PC-3 (cell line): Measurements from ENCODE around the gene B4GALNT3. TPM values are rescaled to one million over a fixed set of nuclear protein-coding genes. Genes with fewer than 3 reads are reported as not detected.

Experiments used
- ATAC-seq: fragments of 200-7000 bp; cut with Tn5 transposase; 2 replicates; pipeline ENCODE4 v1.9.1; 2020; ENCODE audit warnings: mild to moderate bottlenecking, moderate library complexity
- BruUV-seq: library from RNA; stranded (reverse); fragments of 400-500 nt; replicated peaks from 2 replicates; lab custom pipeline; 2021; lab: Mats Ljungman, UMichigan
- CTCF ChIA-PET: fragments of 300-600 bp; sonication (Branson Sonifier 250); formaldehyde crosslinking; loops from one replicate; lab custom pipeline; 2022; ENCODE audit warnings: antibody characterized with exemption; lab: Charles Lee
- POLR2A ChIA-PET: fragments of 300-600 bp; sonication (Branson Sonifier 250); formaldehyde crosslinking; loops from one replicate; lab custom pipeline; 2022; ENCODE audit warnings: antibody characterized with exemption; ENCODE audit not compliant: unreplicated experiment; lab: Charles Lee
- DNase-seq: peaks from one replicate; pipeline ENCODE4 v3.0.0-alpha.2; 2015
- H2AFZ ChIP-seq: fragments of 300-600 bp; sonication (generic); 2 replicates; pipeline ENCODE4 v1.6.0; 2016; ENCODE audit warnings: antibody characterized with exemption, low read length
- H3F3A ChIP-seq: fragments of 300-600 bp; sonication (generic); one replicate; pipeline ENCODE4 v1.6.0; 2017; ENCODE audit warnings: antibody characterized with exemption, low read length, control low read depth, mild to moderate bottlenecking; ENCODE audit not compliant: unreplicated experiment
- H3K27ac ChIP-seq: fragments of 300-600 bp; sonication (generic); 2 replicates; pipeline ENCODE4 v1.5.1; 2016; ENCODE audit warnings: mild to moderate bottlenecking, low read length
- H3K27me3 ChIP-seq: fragments of 300-600 bp; sonication (generic); 2 replicates; pipeline ENCODE4 v1.6.1; 2016; ENCODE audit warnings: low read length, mixed read lengths
- H3K36me3 ChIP-seq: fragments of 300-600 bp; sonication (generic); 2 replicates; pipeline ENCODE4 v1.6.1; 2016; ENCODE audit warnings: low read depth, mixed run types, low read length, mixed read lengths
- H3K4me1 ChIP-seq: fragments of 300-600 bp; sonication (generic); 2 replicates; pipeline ENCODE4 v1.5.1; 2016; ENCODE audit warnings: low read length; ENCODE audit not compliant: insufficient read depth
- H3K4me2 ChIP-seq: fragments of 300-600 bp; sonication (generic); 2 replicates; pipeline ENCODE4 v1.6.0; 2016; ENCODE audit warnings: low read length
- H3K4me3 ChIP-seq: fragments of 300-600 bp; sonication (generic); 2 replicates; pipeline ENCODE4 v1.5.1; 2016; ENCODE audit warnings: mild to moderate bottlenecking, low read length, mixed read lengths
- H3K79me2 ChIP-seq: fragments of 300-600 bp; sonication (generic); 2 replicates; pipeline ENCODE4 v1.6.1; 2017; ENCODE audit warnings: low read length, mixed read lengths
- H3K9ac ChIP-seq: fragments of 300-600 bp; sonication (generic); 2 replicates; pipeline ENCODE4 v1.6.0; 2016; ENCODE audit warnings: mild to moderate bottlenecking, low read length
- H3K9me2 ChIP-seq: fragments of 300-600 bp; sonication (generic); replicated peaks from 2 replicates; pipeline ENCODE4 v1.6.1; 2016; ENCODE audit warnings: mixed run types, low read length, mixed read lengths
- H3K9me3 ChIP-seq: fragments of 300-600 bp; sonication (generic); 2 replicates; pipeline ENCODE4 v1.6.1; 2016; ENCODE audit warnings: low read length, mixed read lengths
- H4K20me1 ChIP-seq: fragments of 300-600 bp; sonication (generic); 2 replicates; pipeline ENCODE4 v1.6.1; 2016; ENCODE audit warnings: low read length, mixed read lengths
- EZH2 ChIP-seq: fragments of 300-600 bp; sonication (generic); IDR thresholded peaks from one replicate; pipeline ENCODE4 v1.6.1; 2017; ENCODE audit warnings: antibody characterized with exemption, mild to moderate bottlenecking, low read length; ENCODE audit not compliant: unreplicated experiment
- EZH2phosphoT487 ChIP-seq: fragments of 300-600 bp; sonication (generic); IDR thresholded peaks from 2 replicates; pipeline ENCODE4 v1.6.1; 2018; ENCODE audit warnings: mild to moderate bottlenecking, antibody characterized with exemption, low read length, borderline replicate concordance
- intact Hi-C: fragments of 100-400 bp; cut with micrococcal nuclease; formaldehyde crosslinking; loops from 2 replicates; pipeline ENCODE4 v1.9.0; 2023
- total RNA-seq: library from RNA; depleted of rRNA; stranded (reverse); fragments of >200 nt; gene quantifications from 2 replicates; pipeline ENCODE4 v1.2.3, GENCODE V29; 2014
- TF ChIP-seq, protein P1 (sequence below): fragments of 300-600 bp; sonication (generic); conservative IDR thresholded peaks from 2 replicates; pipeline ENCODE4 v1.5.1; 2017; ENCODE audit warnings: antibody characterized with exemption, low read depth, mild to moderate bottlenecking, low read length

Gene B4GALNT3
- total RNA-seq, 1 experiment from 2014 or later: 3.7 TPM

DNA sequence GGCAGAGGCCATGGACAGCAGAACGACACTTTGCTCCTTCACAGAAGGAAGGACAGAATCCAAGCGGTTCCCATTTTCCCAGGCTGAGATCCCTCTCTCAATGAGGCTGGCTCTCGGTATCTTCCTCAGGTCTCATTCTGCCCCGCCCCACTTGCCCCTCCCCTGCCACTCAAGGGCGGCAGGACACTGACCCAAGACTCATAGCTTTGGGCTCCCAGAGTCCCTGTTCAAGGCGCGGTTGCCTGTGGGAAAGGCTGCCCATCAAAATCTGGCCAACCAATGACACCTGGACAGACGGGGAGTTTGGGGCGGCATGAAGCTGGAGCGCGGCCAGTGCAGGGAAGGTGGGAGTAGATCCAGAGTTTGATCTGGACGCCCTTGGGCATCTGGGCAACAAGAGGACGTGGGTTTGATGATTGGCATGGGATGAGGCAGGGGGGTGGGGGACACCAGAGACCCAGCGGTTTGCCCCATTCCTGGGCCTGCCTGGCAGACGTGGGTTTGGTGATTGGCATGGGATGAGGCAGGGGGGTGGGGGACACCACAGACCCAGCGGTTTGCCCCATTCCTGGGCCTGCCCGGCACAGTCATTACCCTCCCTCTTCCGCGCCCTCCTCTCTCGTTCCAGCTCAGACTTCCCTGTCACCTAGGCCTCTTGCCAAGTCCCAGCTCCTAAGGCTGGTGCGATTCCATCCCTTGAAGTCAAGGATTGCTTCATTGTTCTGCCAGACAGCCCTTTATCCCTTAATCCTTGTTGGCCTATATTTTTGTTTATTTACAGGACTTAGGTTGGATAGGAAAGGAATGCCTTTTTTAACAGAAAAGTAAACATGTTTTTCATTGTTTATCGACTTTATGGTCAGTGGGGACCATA lies 111.4 kb downstream of the B4GALNT3 start:
- H2AFZ ChIP-seq: peak overlapping the region; percentile 98
- peaks cover 24% of the 10 kb centered on the region for H3K4me1 ChIP-seq
- H3K27ac ChIP-seq: peak overlapping the region; percentile 90
- H3K36me3 ChIP-seq: no peaks in the 10 kb centered on the region
- DNase-seq (peak; percentile 85), ATAC-seq (peak; percentile 60)
- BruUV-seq: TSS peak; percentile 83
- CTCF ChIA-PET: interaction anchor here (2.3 kb wide), 1 partner anchor 180 kb away, joined by 22 read pairs; no protein-coding TSS in a partner anchor
- H3K9me3 ChIP-seq: no peaks in the 10 kb centered on the region
- H3K9me2 ChIP-seq: no peaks in the 10 kb centered on the region
- no peaks in the 10 kb centered on the region for H3K79me2 ChIP-seq
- peak overlapping the region; percentile 87 for H3K4me3 ChIP-seq
- no peaks in the 10 kb centered on the region for H3K27me3 ChIP-seq
- TF ChIP-seq EZH2phosphoT487: no peak
- no peak for TF ChIP-seq EZH2
- TF ChIP-seq, protein P1, sequence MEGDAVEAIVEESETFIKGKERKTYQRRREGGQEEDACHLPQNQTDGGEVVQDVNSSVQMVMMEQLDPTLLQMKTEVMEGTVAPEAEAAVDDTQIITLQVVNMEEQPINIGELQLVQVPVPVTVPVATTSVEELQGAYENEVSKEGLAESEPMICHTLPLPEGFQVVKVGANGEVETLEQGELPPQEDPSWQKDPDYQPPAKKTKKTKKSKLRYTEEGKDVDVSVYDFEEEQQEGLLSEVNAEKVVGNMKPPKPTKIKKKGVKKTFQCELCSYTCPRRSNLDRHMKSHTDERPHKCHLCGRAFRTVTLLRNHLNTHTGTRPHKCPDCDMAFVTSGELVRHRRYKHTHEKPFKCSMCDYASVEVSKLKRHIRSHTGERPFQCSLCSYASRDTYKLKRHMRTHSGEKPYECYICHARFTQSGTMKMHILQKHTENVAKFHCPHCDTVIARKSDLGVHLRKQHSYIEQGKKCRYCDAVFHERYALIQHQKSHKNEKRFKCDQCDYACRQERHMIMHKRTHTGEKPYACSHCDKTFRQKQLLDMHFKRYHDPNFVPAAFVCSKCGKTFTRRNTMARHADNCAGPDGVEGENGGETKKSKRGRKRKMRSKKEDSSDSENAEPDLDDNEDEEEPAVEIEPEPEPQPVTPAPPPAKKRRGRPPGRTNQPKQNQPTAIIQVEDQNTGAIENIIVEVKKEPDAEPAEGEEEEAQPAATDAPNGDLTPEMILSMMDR: no peak
- peak overlapping the region; percentile 95 for H3K4me2 ChIP-seq
- H3F3A ChIP-seq: peaks cover 4% of the 10 kb centered on the region
- peak overlapping the region; percentile 83 for H3K9ac ChIP-seq
- intact Hi-C loops: loop anchor here (1.0 to 10.0 kb wide), 3 partner anchors 180 to 1014 kb away; partner anchors contain the start of gene RAD52
- H4K20me1 ChIP-seq: no peaks in the 10 kb centered on the region
- POLR2A ChIA-PET: no interaction called here

DNA sequence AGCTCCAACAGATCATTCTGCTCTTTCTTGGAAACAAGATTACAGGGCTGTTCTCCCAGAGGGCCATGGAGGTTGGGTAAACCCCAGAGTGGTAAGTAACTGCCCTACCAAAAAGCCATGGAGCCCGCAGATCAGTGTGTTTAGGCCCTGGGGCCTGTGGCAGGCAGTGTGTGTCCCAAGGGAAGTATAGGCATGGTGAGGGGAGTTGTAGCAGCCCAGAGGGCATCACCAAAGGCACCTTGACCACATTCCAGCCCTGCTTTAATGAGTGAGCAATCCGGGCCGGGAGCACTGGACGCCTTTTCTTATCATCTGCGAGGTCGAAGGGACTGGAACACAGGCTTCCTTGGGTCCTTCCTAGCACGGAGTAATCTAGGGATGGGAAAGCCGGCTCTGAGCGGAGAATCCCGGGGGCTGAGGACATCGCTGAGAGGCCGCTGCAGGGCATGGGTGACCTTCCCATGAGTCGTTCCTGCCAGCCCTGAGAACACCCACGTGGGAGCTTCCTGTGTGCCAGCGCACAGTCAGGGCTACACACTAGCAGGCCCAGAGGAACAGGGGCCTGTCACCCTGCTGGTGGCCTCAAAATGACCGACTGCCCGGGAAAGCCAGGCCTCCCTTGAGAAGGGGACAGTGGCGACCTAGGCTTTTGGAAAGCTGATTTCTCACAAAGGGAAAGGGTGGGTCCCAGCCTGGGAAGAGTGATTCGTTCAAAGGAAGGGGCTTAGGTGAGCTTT lies 112.2 kb downstream of the B4GALNT3 start:
- BruUV-seq: no TSS peak
- no peak for ATAC-seq
- TF ChIP-seq, protein P1: no peak
- TF ChIP-seq EZH2 (no peak), EZH2phosphoT487 (no peak)
- 0 out of 2 replicates have a peak overlapping the region, but pooled peaks have one; percentile 2 for H2AFZ ChIP-seq
- DNase-seq: peak; percentile 32
- H3K9ac ChIP-seq: peak overlapping the region; percentile 26
- no peaks in the 10 kb centered on the region for H3K27me3 ChIP-seq
- no peaks in the 10 kb centered on the region for H3K36me3 ChIP-seq
- H3K9me2 ChIP-seq: no peaks in the 10 kb centered on the region
- CTCF ChIA-PET: interaction anchor here (2.3 kb wide), 1 partner anchor 179 kb away, joined by 22 read pairs; no protein-coding TSS in a partner anchor
- no peaks in the 10 kb centered on the region for H4K20me1 ChIP-seq
- no peaks in the 10 kb centered on the region for H3K9me3 ChIP-seq
- peaks cover 29% of the 10 kb centered on the region for H3K4me1 ChIP-seq
- peak overlapping the region; percentile 90 for H3K27ac ChIP-seq
- POLR2A ChIA-PET: no interaction called here
- intact Hi-C loops: loop anchor here (1.0 to 10.0 kb wide), 2 partner anchors 179 to 1013 kb away; no protein-coding TSS in a partner anchor
- peak overlapping the region; percentile 95 for H3K4me2 ChIP-seq
- peaks cover 4% of the 10 kb centered on the region for H3F3A ChIP-seq
- no peaks in the 10 kb centered on the region for H3K79me2 ChIP-seq
- no peak overlapping the region for H3K4me3 ChIP-seq
